Stomach (tissue), 9 donors: ENCODE measurements around the gene MALRD1. TPM values are rescaled to one million over a fixed set of nuclear protein-coding genes. Genes with fewer than 3 reads are reported as not detected.

Experiments used
- DNase-seq, 2 donors: peaks; one replicate each; pipeline versions ENCODE4 v3.0.0 to v3.0.0-alpha.2; 2013 to 2019
- H3K27ac ChIP-seq, 5 donors: fragments of 200-600 bp in 4 of 5; sonication (generic) in 4 of 5; one replicate each; pipeline ENCODE4 v1.5.1; 2013 to 2019; ENCODE audit warnings: mild to moderate bottlenecking in 1 of 5, moderate library complexity in 1 of 5
- H3K27me3 ChIP-seq, 3 donors: fragments of 200-600 bp; sonication (generic); one replicate each; pipeline ENCODE4 v1.5.1; 2017 to 2019; ENCODE audit warnings: mixed run types in 1 of 3
- H3K36me3 ChIP-seq, 4 donors: fragments of 200-600 bp; sonication (generic); 1 replicate in 3 of 4; 2 replicates in 1 of 4; pipeline ENCODE4 v1.5.1; 2016 to 2019
- H3K4me1 ChIP-seq, 4 donors: fragments of 200-600 bp; sonication (generic); one replicate each; pipeline ENCODE4 v1.5.1; 2016 to 2019
- H3K4me3 ChIP-seq, 4 donors: fragments of 200-600 bp; sonication (generic) in 3 of 4; one replicate each; pipeline ENCODE4 v1.5.1; 2016 to 2019; ENCODE audit warnings: mild to moderate bottlenecking in 1 of 4
- H3K9me3 ChIP-seq, 4 donors: fragments of 200-600 bp; sonication (generic); one replicate each; pipeline ENCODE4 v1.5.1; 2016 to 2019
- EP300 ChIP-seq: sonication (generic); formaldehyde crosslinking; IDR thresholded peaks from one replicate; pipeline ENCODE4 v1.6.1; 2017; ENCODE audit warnings: antibody characterized with exemption
- POLR2A ChIP-seq, 4 donors: fragments of 450-650 bp; IDR thresholded peaks; one replicate each; pipeline ENCODE4 v1.6.1; 2016; ENCODE audit warnings: antibody characterized with exemption in 4 of 4, control low read depth in 2 of 4, mild to moderate bottlenecking in 1 of 4, moderate library complexity in 1 of 4
- POLR2AphosphoS5 ChIP-seq, 3 donors: sonication (generic); formaldehyde crosslinking; IDR thresholded peaks; one replicate each; pipeline ENCODE4 v1.6.1; 2016; ENCODE audit warnings: antibody characterized with exemption in 3 of 3
- WGBS, 5 donors: extraction: QIAGEN DNeasy Blood & Tissue Kit in 3 of 5; methylation state at CpG; one replicate each; pipeline versions ENCODE4 v1.1.5 to v1.1.7; 2013 to 2018; 5-methylcytosine and 5-hydroxymethylcytosine counted together
- intact Hi-C: fragments of 100-400 bp; cut with DNase I; formaldehyde crosslinking; loops from one replicate; pipeline ENCODE4 v1.15.1; 2023; ENCODE audit warnings: low total_unique reads
- polyA plus RNA-seq, 3 donors: library from polyadenylated mRNA; stranded (reverse); fragments of 200-250 nt; gene quantifications; one replicate each; pipeline ENCODE4 v1.2.3, GENCODE V29; 2013
- total RNA-seq, 5 donors: library from RNA; depleted of rRNA; stranded (reverse); fragments of >200 nt; gene quantifications; one replicate each; pipeline versions ENCODE4 v1.1.0 to v1.2.3, GENCODE V29; 2014 to 2016
- TF ChIP-seq, protein P1 (sequence below), 7 experiments: fragments of 450-650 bp in 4 of 7; fragments of 200-600 bp in 3 of 7; sonication (generic) in 3 of 7; IDR thresholded peaks; one replicate each; pipeline ENCODE4 v1.5.1; 2016 to 2019; ENCODE audit warnings: antibody characterized with exemption in 7 of 7, control low read depth in 2 of 7, mild to moderate bottlenecking in 1 of 7
- donor health status: healthy with polysubstance abuse.
- donor health status: Bipolar disorder and iron deficiency.
- donor health status: healthy.

MALRD1 gene
- total and polyA plus RNA-seq, 8 donors, result 0.10 to 9.7 (median 0.94) TPM; not detected in 2

GRCh38 chr10:19541299-19541698 is 492.7 kb downstream of the MALRD1 start:
- intact Hi-C loops, result no loop called here
- Histone ChIP-seq H3K27me3 (no peaks in the 10 kb centered on the region), H3K4me3 (no peak overlapping the region), H3K27ac (no peak overlapping the region), H3K9me3 (no peaks in the 10 kb centered on the region), H3K36me3 (no peaks in the 10 kb centered on the region), H3K4me1 (no peaks in the 10 kb centered on the region)
- DNase-seq, result no peak
- TF ChIP-seq POLR2A (IDR thresholded peaks at IDR 0.05), result no peak
- TF ChIP-seq POLR2AphosphoS5 (IDR thresholded peaks at IDR 0.05), result no peak
- TF ChIP-seq EP300, result no peak
- TF ChIP-seq, protein P1, sequence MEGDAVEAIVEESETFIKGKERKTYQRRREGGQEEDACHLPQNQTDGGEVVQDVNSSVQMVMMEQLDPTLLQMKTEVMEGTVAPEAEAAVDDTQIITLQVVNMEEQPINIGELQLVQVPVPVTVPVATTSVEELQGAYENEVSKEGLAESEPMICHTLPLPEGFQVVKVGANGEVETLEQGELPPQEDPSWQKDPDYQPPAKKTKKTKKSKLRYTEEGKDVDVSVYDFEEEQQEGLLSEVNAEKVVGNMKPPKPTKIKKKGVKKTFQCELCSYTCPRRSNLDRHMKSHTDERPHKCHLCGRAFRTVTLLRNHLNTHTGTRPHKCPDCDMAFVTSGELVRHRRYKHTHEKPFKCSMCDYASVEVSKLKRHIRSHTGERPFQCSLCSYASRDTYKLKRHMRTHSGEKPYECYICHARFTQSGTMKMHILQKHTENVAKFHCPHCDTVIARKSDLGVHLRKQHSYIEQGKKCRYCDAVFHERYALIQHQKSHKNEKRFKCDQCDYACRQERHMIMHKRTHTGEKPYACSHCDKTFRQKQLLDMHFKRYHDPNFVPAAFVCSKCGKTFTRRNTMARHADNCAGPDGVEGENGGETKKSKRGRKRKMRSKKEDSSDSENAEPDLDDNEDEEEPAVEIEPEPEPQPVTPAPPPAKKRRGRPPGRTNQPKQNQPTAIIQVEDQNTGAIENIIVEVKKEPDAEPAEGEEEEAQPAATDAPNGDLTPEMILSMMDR (IDR thresholded peaks at IDR 0.05), result no peak
- 43 to 64% (median 51%) methylated on average over 3 of the region's 3 CpGs for WGBS, 5 donors

DNA sequence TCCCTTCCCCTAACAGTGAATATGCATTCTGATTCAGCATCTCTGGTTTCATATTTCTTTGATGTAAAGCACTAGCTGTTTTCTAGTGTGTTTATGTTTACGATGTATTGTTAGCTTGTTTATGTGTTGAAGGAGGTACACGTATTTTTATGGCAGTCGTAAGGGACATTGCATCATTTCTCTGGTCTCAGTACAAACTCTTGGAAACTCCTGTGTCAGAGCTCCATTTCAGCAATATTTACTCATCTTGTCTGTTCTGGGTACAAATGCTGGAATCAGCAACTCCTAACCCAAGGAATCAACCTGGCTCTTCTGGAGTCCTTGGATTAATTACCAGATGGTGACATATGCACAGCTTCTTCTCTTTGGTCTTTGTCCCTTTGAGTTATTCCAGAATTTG is 497.6 kb downstream of the MALRD1 start:
- Histone ChIP-seq H3K36me3 (no peaks in the 10 kb centered on the region), H3K4me1 (no peaks in the 10 kb centered on the region), H3K4me3 (no peak overlapping the region), H3K9me3 (no peaks in the 10 kb centered on the region), H3K27me3 (no peaks in the 10 kb centered on the region), H3K27ac (no peak overlapping the region)
- WGBS, 5 donors, result 75 to 86% (median 85%) methylated on average over 3 of the region's 3 CpGs
- TF ChIP-seq, protein P1 (IDR thresholded peaks at IDR 0.05), result no peak
- TF ChIP-seq POLR2A (IDR thresholded peaks at IDR 0.05), result no peak
- intact Hi-C loops, result no loop called here
- DNase-seq, result no peak

GRCh38 chr10:19549503-19549902 is 500.9 kb downstream of the MALRD1 start:
- no peak overlapping the region for H3K4me3 ChIP-seq
- no peaks in the 10 kb centered on the region for H3K36me3 ChIP-seq
- DNase-seq, result no peak
- no peak overlapping the region for H3K27ac ChIP-seq
- 68 to 91% (median 82%) methylated on average over 2 of the region's 2 CpGs for WGBS, 5 donors
- H3K4me1 ChIP-seq, result no peaks in the 10 kb centered on the region
- TF ChIP-seq POLR2AphosphoS5 (IDR thresholded peaks at IDR 0.05) (no peak), EP300 (no peak), POLR2A (IDR thresholded peaks at IDR 0.05) (no peak)
- TF ChIP-seq, protein P1 (IDR thresholded peaks at IDR 0.05), result no peak
- no peaks in the 10 kb centered on the region for H3K9me3 ChIP-seq
- intact Hi-C loops, result no loop called here
- no peaks in the 10 kb centered on the region for H3K27me3 ChIP-seq

- TF ChIP-seq, protein P1 (IDR thresholded peaks at IDR 0.05), result no peak
- TF ChIP-seq EP300 (no peak), POLR2A (IDR thresholded peaks at IDR 0.05) (no peak), POLR2AphosphoS5 (IDR thresholded peaks at IDR 0.05) (no peak)
- Histone ChIP-seq H3K9me3 (no peaks in the 10 kb centered on the region), H3K4me3 (no peak overlapping the region), H3K36me3 (no peaks in the 10 kb centered on the region), H3K27me3 (no peaks in the 10 kb centered on the region), H3K27ac (no peak overlapping the region), H3K4me1 (no peaks in the 10 kb centered on the region)
- intact Hi-C loops, result no loop called here
- DNase-seq, result no peak
- WGBS, 5 donors, result 42 to 73% (median 62%) methylated on average over 2 of the region's 2 CpGs
Observed at GRCh38 chr10:19556666-19557065, 508.1 kb downstream of the MALRD1 start.
